Measurements from ENCODE around the gene SYNE1. TPM values are rescaled to one million over a fixed set of nuclear protein-coding genes. Genes with fewer than 3 reads are reported as not detected.
"Not testable (repeated sequence)": the region's sequence is repeated elsewhere in the genome, so short reads cannot be mapped to it uniquely, and the experiment has no call there.

The SYNE1 gene
- polyA plus RNA-seq, 1 donor from 2014 or later = 30.9 TPM

- no peaks in the 10 kb centered on the region for H3K9me3 Mint-ChIP-seq
- H3K4me3 Mint-ChIP-seq = peak overlapping the region; percentile 35 to 93 (median 72)
- no peaks in the 10 kb centered on the region for H3K36me3 Mint-ChIP-seq
- H3K4me1 Mint-ChIP-seq = peaks cover 3 to 12% (median 7%) of the 10 kb centered on the region in 3 donors
- H3K27ac Mint-ChIP-seq = peak overlapping the region in 1 of 3 donors; percentile 89
- H3K27me3 Mint-ChIP-seq = peaks cover 34% of the 10 kb centered on the region
These were observed 410 bp downstream of the SYNE1 start for GRCh38 chr6:152636609-152637295.

- Mint-ChIP-seq H3K4me1 (peaks cover 3 to 12% (median 7%) of the 10 kb centered on the region in 3 donors), H3K27me3 (peaks cover 34% of the 10 kb centered on the region), H3K9me3 (no peaks in the 10 kb centered on the region), H3K27ac (peak overlapping the region in 1 of 3 donors; percentile 89), H3K36me3 (peaks cover 2% of the 10 kb centered on the region), H3K4me3 (peak overlapping the region; percentile 35 to 93 (median 72))
These were observed 1.0 kb downstream of the SYNE1 start for GRCh38 chr6:152636021-152636608.

GRCh38 chr6:152634773-152635172, 2.4 kb downstream of the SYNE1 start:
- H3K36me3 Mint-ChIP-seq = peaks cover 2% of the 10 kb centered on the region
- peaks cover 3 to 12% (median 7%) of the 10 kb centered on the region in 3 donors for H3K4me1 Mint-ChIP-seq
- H3K27ac Mint-ChIP-seq = no peak overlapping the region
- H3K9me3 Mint-ChIP-seq = no peaks in the 10 kb centered on the region
- H3K4me3 Mint-ChIP-seq = peak overlapping the region in 2 of 4 donors; percentile 6 to 93
- H3K27me3 Mint-ChIP-seq = peaks cover 34% of the 10 kb centered on the region

GRCh38 chr6:152632121-152632782, 4.9 kb downstream of the SYNE1 start:
- H3K36me3 Mint-ChIP-seq = peaks cover 3% of the 10 kb centered on the region
- H3K4me1 Mint-ChIP-seq = peaks cover 3 to 7% (median 7%) of the 10 kb centered on the region in 3 donors
- no peaks in the 10 kb centered on the region for H3K9me3 Mint-ChIP-seq
- no peak overlapping the region for H3K4me3 Mint-ChIP-seq
- no peak overlapping the region for H3K27ac Mint-ChIP-seq
- H3K27me3 Mint-ChIP-seq = peaks cover 19% of the 10 kb centered on the region

- peaks cover 3% of the 10 kb centered on the region for H3K36me3 Mint-ChIP-seq
- peaks cover 15% of the 10 kb centered on the region for H3K27me3 Mint-ChIP-seq
- no peak overlapping the region for H3K4me3 Mint-ChIP-seq
- H3K4me1 Mint-ChIP-seq = peaks cover 3 to 6% (median 5%) of the 10 kb centered on the region in 3 donors
- H3K27ac Mint-ChIP-seq = no peak overlapping the region
- H3K9me3 Mint-ChIP-seq = no peaks in the 10 kb centered on the region
These were observed 5.8 kb downstream of the SYNE1 start for GRCh38 chr6:152631376-152631775.

GRCh38 chr6:152630832-152631231, 6.3 kb downstream of the SYNE1 start:
- H3K4me3 Mint-ChIP-seq = no peak overlapping the region
- no peaks in the 10 kb centered on the region for H3K9me3 Mint-ChIP-seq
- no peak overlapping the region for H3K27ac Mint-ChIP-seq
- peaks cover 10% of the 10 kb centered on the region for H3K27me3 Mint-ChIP-seq
- peaks cover 0 to 3% (median under 1%) of the 10 kb centered on the region in 3 donors for H3K4me1 Mint-ChIP-seq
- H3K36me3 Mint-ChIP-seq = peaks cover 3% of the 10 kb centered on the region

GRCh38 chr6:152625213-152625612, 11.9 kb downstream of the SYNE1 start:
- Mint-ChIP-seq H3K9me3 (no peaks in the 10 kb centered on the region), H3K36me3 (peaks cover 1% of the 10 kb centered on the region), H3K27ac (no peak overlapping the region), H3K4me1 (no peaks in the 10 kb centered on the region), H3K4me3 (no peak overlapping the region), H3K27me3 (peaks cover 5% of the 10 kb centered on the region)

GRCh38 chr6:152614776-152615175, 22.4 kb downstream of the SYNE1 start:
- H3K4me1 Mint-ChIP-seq, H3K27me3 Mint-ChIP-seq, H3K4me3 Mint-ChIP-seq, H3K9me3 Mint-ChIP-seq, H3K36me3 Mint-ChIP-seq, H3K27ac Mint-ChIP-seq: not testable (repeated sequence)

GRCh38 chr6:152609125-152609670, 28.0 kb downstream of the SYNE1 start:
- H3K36me3 Mint-ChIP-seq = no peaks in the 10 kb centered on the region
- H3K4me3 Mint-ChIP-seq = no peak overlapping the region
- H3K27ac Mint-ChIP-seq = no peak overlapping the region
- no peaks in the 10 kb centered on the region for H3K27me3 Mint-ChIP-seq
- no peaks in the 10 kb centered on the region for H3K9me3 Mint-ChIP-seq
- H3K4me1 Mint-ChIP-seq = no peaks in the 10 kb centered on the region

GRCh38 chr6:152605941-152606340, 31.2 kb downstream of the SYNE1 start:
- H3K4me1 Mint-ChIP-seq = peaks cover 0 to 2% (median 0%) of the 10 kb centered on the region in 3 donors
- no peaks in the 10 kb centered on the region for H3K9me3 Mint-ChIP-seq
- H3K36me3 Mint-ChIP-seq = no peaks in the 10 kb centered on the region
- H3K4me3 Mint-ChIP-seq = no peak overlapping the region
- no peak overlapping the region for H3K27ac Mint-ChIP-seq
- no peaks in the 10 kb centered on the region for H3K27me3 Mint-ChIP-seq

- no peaks in the 10 kb centered on the region for H3K36me3 Mint-ChIP-seq
- H3K27me3 Mint-ChIP-seq = no peaks in the 10 kb centered on the region
- no peaks in the 10 kb centered on the region for H3K9me3 Mint-ChIP-seq
- H3K27ac Mint-ChIP-seq = no peak overlapping the region
- no peak overlapping the region for H3K4me3 Mint-ChIP-seq
- peaks cover 0 to 2% (median 0%) of the 10 kb centered on the region in 3 donors for H3K4me1 Mint-ChIP-seq
These were observed 31.8 kb downstream of the SYNE1 start for GRCh38 chr6:152605342-152605741.

- no peaks in the 10 kb centered on the region for H3K9me3 Mint-ChIP-seq
These were observed 33.3 kb downstream of the SYNE1 start for GRCh38 chr6:152603911-152604310.

GRCh38 chr6:152600022-152600421, 37.1 kb downstream of the SYNE1 start:
- Mint-ChIP-seq H3K36me3 (no peaks in the 10 kb centered on the region), H3K9me3 (no peaks in the 10 kb centered on the region), H3K27me3 (no peaks in the 10 kb centered on the region), H3K4me3 (no peak overlapping the region), H3K27ac (no peak overlapping the region), H3K4me1 (peaks cover 0 to 2% (median 0%) of the 10 kb centered on the region in 3 donors)

More at GRCh38 chr6:152603911-152604310, 33.3 kb downstream of the SYNE1 start:
- H3K4me3 Mint-ChIP-seq = no peak overlapping the region
- H3K27me3 Mint-ChIP-seq = no peaks in the 10 kb centered on the region
- H3K36me3 Mint-ChIP-seq = no peaks in the 10 kb centered on the region
- no peak overlapping the region for H3K27ac Mint-ChIP-seq
- peaks cover 0 to 2% (median 0%) of the 10 kb centered on the region in 3 donors for H3K4me1 Mint-ChIP-seq

- Mint-ChIP-seq H3K9me3 (no peaks in the 10 kb centered on the region), H3K27ac (no peak overlapping the region), H3K36me3 (no peaks in the 10 kb centered on the region), H3K27me3 (no peaks in the 10 kb centered on the region), H3K4me1 (peaks cover 0 to 2% (median 0%) of the 10 kb centered on the region in 3 donors), H3K4me3 (no peak overlapping the region)
These were observed 38.1 kb downstream of the SYNE1 start for GRCh38 chr6:152598901-152599537.

- H3K4me1 Mint-ChIP-seq = peaks cover 0 to 2% (median 0%) of the 10 kb centered on the region in 3 donors
- no peak overlapping the region for H3K4me3 Mint-ChIP-seq
- H3K27me3 Mint-ChIP-seq = no peaks in the 10 kb centered on the region
- H3K27ac Mint-ChIP-seq = no peak overlapping the region
- H3K9me3 Mint-ChIP-seq = no peaks in the 10 kb centered on the region
- no peaks in the 10 kb centered on the region for H3K36me3 Mint-ChIP-seq
These were observed 38.7 kb downstream of the SYNE1 start for GRCh38 chr6:152598421-152598820.

All from IgD-negative memory B cell (primary cell).